ENCODE results near the gene NBAS. TPM values are rescaled to one million over a fixed set of nuclear protein-coding genes. Genes with fewer than 3 reads are reported as not detected.

The NBAS gene
- total and polyA plus RNA-seq, 10 of the 15 experiments (the other 5 are each of a cell fraction or from before 2014, with no cell fraction given), result 4.3 to 32.7 (median 20.8) TPM

DNA sequence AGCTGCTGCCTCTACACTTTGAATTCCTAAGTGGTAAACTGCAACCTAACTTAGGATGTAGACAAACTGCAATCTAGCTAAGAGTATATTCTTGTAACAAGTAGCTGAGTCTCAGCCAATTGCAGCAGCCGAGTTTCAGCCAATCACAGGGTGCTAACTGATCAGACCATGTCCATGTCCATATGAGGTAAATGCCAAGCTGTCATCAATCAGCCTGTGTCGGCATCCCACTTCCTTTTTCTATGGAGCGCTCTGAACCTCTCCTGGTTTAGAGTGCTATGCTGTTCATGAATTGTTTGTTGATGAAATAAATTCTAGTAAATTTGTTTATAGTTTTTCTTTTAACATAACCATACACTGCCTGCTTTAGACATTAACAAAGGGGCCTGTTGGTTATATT, 408.8 kb downstream of the NBAS start:
- intact Hi-C loops (cut with micrococcal nuclease; ENCODE audit: unreplicated experiment), result loop anchor here (10.0 kb wide), 1 partner anchor 422 kb away; no protein-coding TSS in a partner anchor

GRCh38 chr2:15149063-15149462, 412.1 kb downstream of the NBAS start:
- H3K36me3 ChIP-seq (ENCODE audit: control insufficient read depth in 2 of 2, insufficient read depth in 2 of 2, low read length in 1 of 2), result no peaks in the 10 kb centered on the region
- H3K4me2 ChIP-seq (ENCODE audit: control insufficient read depth, insufficient read depth), result no peak overlapping the region
- H3K4me3 ChIP-seq, result no peak overlapping the region
- no peak overlapping the region for H3K27ac ChIP-seq (ENCODE audit: control insufficient read depth, insufficient read depth)
- no peak for DNase-seq (ENCODE audit: low read depth, low spot score)
- ChIA-PET CTCF (no interaction called here), RAD21 (ENCODE audit: unreplicated experiment) (no interaction called here), SMC1A (ENCODE audit: uncharacterized antibody, unreplicated experiment) (no interaction called here), POLR2A (no interaction called here)
- H3K9me3 ChIP-seq (replicated peaks; ENCODE audit: control insufficient read depth, insufficient read depth, low read length), result no peaks in the 10 kb centered on the region
- no TSS peak for BruUV-seq (replicated peaks)
- 47% methylated on average over 2 of the region's 2 CpGs for WGBS (ENCODE audit: insufficient coverage, insufficient replicate concordance, low lambda C conversion rate, missing lambda C conversion rate)
- H3K4me1 ChIP-seq (ENCODE audit: control insufficient read depth, insufficient read depth, low read length), result no peaks in the 10 kb centered on the region
- intact Hi-C loops (cut with micrococcal nuclease; ENCODE audit: unreplicated experiment), result no loop called here
- no peaks in the 10 kb centered on the region for H3K27me3 ChIP-seq (replicated peaks in 1 of 2; ENCODE audit: control insufficient read depth in 2 of 2, insufficient read depth in 2 of 2, low read length in 1 of 2)
- H4K20me1 ChIP-seq (ENCODE audit: control insufficient read depth, insufficient read depth), result no peaks in the 10 kb centered on the region
- H2AFZ ChIP-seq (ENCODE audit: control insufficient read depth, low read depth, low read length), result no peak overlapping the region
- no peaks in the 10 kb centered on the region for H3K79me2 ChIP-seq (ENCODE audit: control insufficient read depth, insufficient read depth, low read length)
- in situ Hi-C loops (cut with MboI), result no loop called here
- ATAC-seq, result no peak
- no peak for FAIRE-seq
- TF ChIP-seq ZBTB33 (IDR thresholded peaks at IDR 0.05) (no peak), CHD1 (IDR thresholded peaks at IDR 0.05; ENCODE audit: low read depth, low read length) (no peak), MTA2 (IDR thresholded peaks at IDR 0.05; ENCODE audit: low read depth) (no peak), KDM1A (IDR thresholded peaks at IDR 0.05; ENCODE audit: borderline replicate concordance) (no peak), JUND (IDR thresholded peaks at IDR 0.05; ENCODE audit: low read depth, low read length) (no peak), SRF (IDR thresholded peaks at IDR 0.05; ENCODE audit: low read depth in 2 of 2, low read length in 2 of 2) (no peak), DPF2 (IDR thresholded peaks at IDR 0.05) (no peak), IKZF2 (IDR thresholded peaks at IDR 0.05) (no peak), HDGF (IDR thresholded peaks at IDR 0.05) (no peak)
- H3K9ac ChIP-seq (ENCODE audit: control insufficient read depth, insufficient read depth, low read length), result no peak overlapping the region

More for the DNA sequence above, 408.8 kb downstream of the NBAS start:
- Histone ChIP-seq H3K4me1 (ENCODE audit: control insufficient read depth, insufficient read depth, low read length) (no peaks in the 10 kb centered on the region), H3K9me3 (replicated peaks; ENCODE audit: control insufficient read depth, insufficient read depth, low read length) (no peaks in the 10 kb centered on the region), H3K4me2 (ENCODE audit: control insufficient read depth, insufficient read depth) (no peak overlapping the region), H3K27ac (ENCODE audit: control insufficient read depth, insufficient read depth) (no peak overlapping the region), H4K20me1 (ENCODE audit: control insufficient read depth, insufficient read depth) (no peaks in the 10 kb centered on the region), H3K27me3 (replicated peaks in 1 of 2; ENCODE audit: control insufficient read depth in 2 of 2, insufficient read depth in 2 of 2, low read length in 1 of 2) (no peaks in the 10 kb centered on the region), H3K36me3 (ENCODE audit: control insufficient read depth in 2 of 2, insufficient read depth in 2 of 2, low read length in 1 of 2) (no peaks in the 10 kb centered on the region), H2AFZ (ENCODE audit: control insufficient read depth, low read depth, low read length) (no peak overlapping the region), H3K9ac (ENCODE audit: control insufficient read depth, insufficient read depth, low read length) (no peak overlapping the region), H3K79me2 (ENCODE audit: control insufficient read depth, insufficient read depth, low read length) (no peaks in the 10 kb centered on the region), H3K4me3 (no peak overlapping the region)
- FAIRE-seq (no peak), DNase-seq (ENCODE audit: low read depth, low spot score) (no peak), ATAC-seq (no peak)
- CTCF ChIA-PET, result no interaction called here
- in situ Hi-C loops (cut with MboI), result no loop called here
- BruUV-seq (replicated peaks), result no TSS peak
- RAD21 ChIA-PET (ENCODE audit: unreplicated experiment), result no interaction called here
- POLR2A ChIA-PET, result no interaction called here
- WGBS (ENCODE audit: insufficient coverage, insufficient replicate concordance, low lambda C conversion rate, missing lambda C conversion rate), result 79% methylated on average over 3 of the region's 3 CpGs
- TF ChIP-seq TBL1XR1 (IDR thresholded peaks at IDR 0.05; ENCODE audit: low read depth, low read length), result no peak
- no peak for TF ChIP-seq NRF1 (conservative IDR thresholded peaks at IDR 0.05; ENCODE audit: low read depth, low read length)
- TF ChIP-seq NR2F1 (conservative IDR thresholded peaks at IDR 0.05), result no peak
- no peak for TF ChIP-seq RFX5 (IDR thresholded peaks at IDR 0.05; ENCODE audit: low read depth, low read length)
- no peak for TF ChIP-seq CBX5 (IDR thresholded peaks at IDR 0.05; ENCODE audit: low read depth)
- TF ChIP-seq RAD51 (IDR thresholded peaks at IDR 0.05), result no peak
- TF ChIP-seq MTA2 (IDR thresholded peaks at IDR 0.05; ENCODE audit: low read depth), result no peak
- SMC1A ChIA-PET (ENCODE audit: uncharacterized antibody, unreplicated experiment), result no interaction called here

Data from GM12878 (cell line).